Activated CD4-positive, CD25-positive, alpha-beta regulatory T cell treated with anti-CD3 and anti-CD28 coated beads, Interleukin-2, amount 50 U/mL, for 24 hours (primary cell): ENCODE measurements around the gene TSHZ2.

ENCODE experiments used
- ATAC-seq, 2 donors: fragments of 150-1000 bp; cut with Tn5 transposase; one replicate each; pipeline ENCODE4 v1.10.0; 2021; ENCODE audit warnings: mild to moderate bottlenecking in 1 of 2, moderate library complexity in 1 of 2

Gene TSHZ2

DNA sequence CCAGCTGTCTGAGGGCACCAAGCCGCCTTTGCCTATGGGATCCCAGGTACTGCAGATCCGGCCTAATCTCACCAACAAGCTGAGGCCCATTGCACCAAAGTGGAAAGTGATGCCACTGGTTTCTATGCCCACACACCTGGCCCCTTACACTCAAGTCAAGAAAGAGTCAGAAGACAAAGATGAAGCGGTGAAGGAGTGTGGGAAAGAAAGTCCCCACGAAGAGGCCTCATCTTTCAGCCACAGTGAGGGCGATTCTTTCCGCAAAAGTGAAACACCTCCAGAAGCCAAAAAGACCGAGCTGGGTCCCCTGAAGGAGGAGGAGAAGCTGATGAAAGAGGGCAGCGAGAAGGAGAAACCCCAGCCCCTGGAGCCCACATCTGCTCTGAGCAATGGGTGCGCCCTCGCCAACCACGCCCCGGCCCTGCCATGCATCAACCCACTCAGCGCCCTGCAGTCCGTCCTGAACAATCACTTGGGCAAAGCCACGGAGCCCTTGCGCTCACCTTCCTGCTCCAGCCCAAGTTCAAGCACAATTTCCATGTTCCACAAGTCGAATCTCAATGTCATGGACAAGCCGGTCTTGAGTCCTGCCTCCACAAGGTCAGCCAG, 283.0 kb downstream of the TSHZ2 start:
- ATAC-seq = no peak

GRCh38 chr20:53258741-53259140, 286.6 kb downstream of the TSHZ2 start:
- ATAC-seq = no peak

GRCh38 chr20:53260168-53260567, 288.0 kb downstream of the TSHZ2 start:
- ATAC-seq = no peak

DNA sequence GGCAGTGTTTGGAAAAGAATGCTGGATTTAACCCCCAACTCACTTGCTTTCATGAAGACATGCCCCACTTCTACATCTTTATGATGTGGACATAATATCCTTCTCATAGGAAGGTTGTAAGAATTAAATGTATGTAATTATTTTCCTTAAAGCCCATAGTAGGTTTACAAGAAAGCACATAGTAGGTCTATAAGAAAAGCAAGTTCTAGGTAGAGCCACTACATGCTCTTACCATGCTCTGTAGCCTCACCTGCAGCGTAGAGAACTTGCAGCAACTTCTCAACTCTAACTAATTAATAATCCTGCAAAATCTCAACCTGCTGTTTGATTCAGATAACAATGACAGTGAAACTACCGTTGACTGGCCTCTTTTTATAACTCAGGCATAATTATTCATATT, 288.4 kb downstream of the TSHZ2 start:
- ATAC-seq = no peak

GRCh38 chr20:53262365-53262764, 290.2 kb downstream of the TSHZ2 start:
- no peak for ATAC-seq

GRCh38 chr20:53263554-53264438, 291.6 kb downstream of the TSHZ2 start:
- ATAC-seq = no peak

GRCh38 chr20:53264604-53265003, 292.4 kb downstream of the TSHZ2 start:
- no peak for ATAC-seq

DNA sequence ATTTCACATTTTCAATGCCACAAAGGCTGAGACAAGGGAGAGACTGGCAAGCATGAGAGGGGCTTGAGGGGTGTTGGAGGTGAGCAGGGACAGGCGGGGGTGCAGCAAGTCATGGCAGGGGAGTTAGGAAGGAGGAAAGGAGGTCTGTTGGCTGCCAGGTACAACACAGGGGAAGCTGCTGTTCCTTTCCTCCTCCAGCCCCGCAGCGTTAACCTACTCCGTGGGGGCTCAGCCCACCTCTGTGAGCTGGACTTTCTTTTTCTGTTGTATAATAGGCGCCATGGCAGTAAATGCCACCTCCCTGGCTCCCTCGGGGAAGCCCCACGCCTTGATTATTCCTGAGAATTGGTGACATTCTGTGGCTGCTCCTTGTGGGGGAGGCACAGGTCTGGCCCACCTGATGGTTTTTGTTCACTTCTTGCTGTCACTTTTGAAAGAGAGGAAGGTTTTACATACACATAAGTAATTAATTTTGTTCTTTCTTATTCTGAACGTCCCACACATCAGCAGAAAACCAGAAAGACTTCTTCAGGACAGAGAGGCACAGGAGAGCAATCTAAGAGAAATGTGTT, 293.2 kb downstream of the TSHZ2 start:
- ATAC-seq = no peak

DNA sequence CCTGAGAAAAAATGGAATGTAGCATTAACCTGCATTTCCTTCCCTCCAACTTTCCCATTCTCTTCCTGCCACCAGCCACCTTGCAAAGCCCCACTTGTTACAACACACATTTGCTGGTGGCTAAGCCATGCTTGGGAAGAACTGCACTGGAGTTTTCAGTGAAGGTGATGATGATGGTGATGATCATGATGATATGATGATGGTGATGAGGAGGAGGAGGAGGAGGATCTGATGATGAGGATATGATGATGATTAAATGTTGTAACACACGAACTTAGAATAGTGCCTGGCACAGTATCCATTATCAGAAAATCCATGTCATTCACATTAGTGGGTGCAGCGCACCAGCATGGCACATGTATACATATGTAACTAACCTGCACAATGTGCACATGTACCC, 297.2 kb downstream of the TSHZ2 start:
- no peak for ATAC-seq

- no peak for ATAC-seq
These were observed 298.7 kb downstream of the TSHZ2 start for GRCh38 chr20:53270792-53271375.

GRCh38 chr20:53274365-53274764, 302.2 kb downstream of the TSHZ2 start:
- ATAC-seq = no peak

GRCh38 chr20:53274807-53275206, 302.6 kb downstream of the TSHZ2 start:
- no peak for ATAC-seq

GRCh38 chr20:53276143-53276542, 304.0 kb downstream of the TSHZ2 start:
- no peak for ATAC-seq

GRCh38 chr20:53278555-53278954, 306.4 kb downstream of the TSHZ2 start:
- ATAC-seq = no peak

DNA sequence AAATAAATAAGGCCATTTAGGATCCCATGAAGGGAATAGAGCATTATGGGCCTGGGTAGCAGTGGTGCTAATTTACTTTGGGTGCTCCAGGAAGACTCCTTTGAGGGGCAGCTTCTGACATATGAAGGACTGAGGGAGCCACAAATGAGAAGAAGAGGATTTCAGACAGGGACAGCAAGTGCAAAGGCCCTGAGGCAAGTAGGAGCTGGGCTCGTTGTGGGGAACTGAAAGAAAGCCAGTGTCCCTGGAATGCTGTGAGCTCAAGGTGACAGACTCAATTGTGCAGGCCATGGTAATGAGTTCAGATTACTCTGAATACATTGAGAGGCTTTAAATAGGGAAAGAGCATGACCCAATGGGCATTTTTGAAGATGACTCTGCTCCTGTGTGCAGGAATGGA, 307.6 kb downstream of the TSHZ2 start:
- no peak for ATAC-seq

GRCh38 chr20:53281557-53282117, 309.5 kb downstream of the TSHZ2 start:
- no peak for ATAC-seq

DNA sequence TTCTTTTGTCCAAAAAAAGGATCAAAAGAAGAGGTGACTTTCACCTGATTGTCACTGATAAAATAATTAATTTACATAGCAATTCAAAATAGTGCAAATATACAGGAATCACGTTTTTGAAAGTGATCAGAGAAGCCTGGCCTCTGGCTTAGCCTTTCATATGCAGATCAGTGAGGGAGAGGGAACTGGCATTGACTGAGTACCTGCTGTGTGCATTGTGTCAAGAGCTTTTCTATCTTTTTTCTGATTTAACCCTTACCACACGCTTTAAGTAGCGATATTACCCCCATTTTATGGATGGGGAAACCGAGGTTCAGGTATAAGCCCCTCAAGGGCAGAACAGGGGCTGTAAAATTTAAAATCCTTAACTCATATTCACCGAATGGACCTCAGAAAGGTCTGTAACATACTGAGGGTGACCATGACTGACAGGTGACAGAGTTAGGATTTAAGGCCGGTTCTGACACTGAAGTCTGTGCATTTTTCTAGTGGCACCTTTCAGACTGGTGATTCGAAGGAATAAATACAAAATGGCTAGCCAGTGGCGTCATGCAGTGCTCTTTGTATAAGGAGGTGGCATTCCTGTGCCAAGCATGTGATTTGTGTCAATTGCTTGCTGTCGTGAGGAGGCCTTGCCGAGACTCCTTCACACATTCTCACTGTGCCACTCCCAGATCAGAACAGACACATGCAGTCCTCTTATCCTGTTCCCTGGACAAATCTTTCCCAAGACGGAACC, 310.2 kb downstream of the TSHZ2 start:
- no peak for ATAC-seq

DNA sequence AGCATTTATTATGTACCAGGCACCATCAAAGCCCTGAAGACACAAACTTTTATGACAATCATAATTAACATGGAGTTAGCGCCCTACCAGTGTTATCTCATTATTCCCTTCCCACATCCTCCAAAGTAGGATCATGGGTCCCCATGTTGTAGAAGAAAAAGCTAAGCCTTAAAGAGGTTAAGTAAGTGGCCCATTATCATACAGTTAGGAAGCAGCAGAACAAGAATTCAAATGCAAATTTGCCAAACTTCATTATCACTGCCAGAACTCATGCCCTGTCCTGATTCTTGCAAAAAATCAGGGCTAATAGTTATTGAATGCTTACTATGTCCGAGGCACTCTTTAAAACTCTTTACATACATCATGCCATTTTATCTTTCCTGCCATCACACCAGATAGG, 310.9 kb downstream of the TSHZ2 start:
- no peak for ATAC-seq

- ATAC-seq = no peak
These were observed 311.4 kb downstream of the TSHZ2 start for GRCh38 chr20:53283597-53283996.

DNA sequence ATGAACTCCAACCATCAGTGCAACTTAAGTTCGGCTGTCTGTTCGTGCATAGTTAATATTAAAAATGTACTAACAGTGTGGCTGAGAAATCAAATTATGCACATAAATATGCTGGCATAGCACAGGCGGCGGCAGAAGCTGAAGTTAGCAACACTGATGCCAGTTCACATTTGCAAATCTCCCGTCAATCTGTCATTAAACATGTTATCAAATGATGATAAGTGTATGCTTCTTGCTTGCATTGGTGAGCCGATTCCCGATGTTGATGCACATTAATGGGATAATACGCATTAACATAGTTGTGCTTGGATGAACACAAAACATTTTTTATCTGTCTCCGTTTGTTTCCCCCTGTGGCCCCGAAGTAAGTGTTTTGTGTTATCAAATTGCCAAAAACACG, 312.1 kb downstream of the TSHZ2 start:
- ATAC-seq = no peak

GRCh38 chr20:53284696-53285095, 312.5 kb downstream of the TSHZ2 start:
- ATAC-seq = no peak

DNA sequence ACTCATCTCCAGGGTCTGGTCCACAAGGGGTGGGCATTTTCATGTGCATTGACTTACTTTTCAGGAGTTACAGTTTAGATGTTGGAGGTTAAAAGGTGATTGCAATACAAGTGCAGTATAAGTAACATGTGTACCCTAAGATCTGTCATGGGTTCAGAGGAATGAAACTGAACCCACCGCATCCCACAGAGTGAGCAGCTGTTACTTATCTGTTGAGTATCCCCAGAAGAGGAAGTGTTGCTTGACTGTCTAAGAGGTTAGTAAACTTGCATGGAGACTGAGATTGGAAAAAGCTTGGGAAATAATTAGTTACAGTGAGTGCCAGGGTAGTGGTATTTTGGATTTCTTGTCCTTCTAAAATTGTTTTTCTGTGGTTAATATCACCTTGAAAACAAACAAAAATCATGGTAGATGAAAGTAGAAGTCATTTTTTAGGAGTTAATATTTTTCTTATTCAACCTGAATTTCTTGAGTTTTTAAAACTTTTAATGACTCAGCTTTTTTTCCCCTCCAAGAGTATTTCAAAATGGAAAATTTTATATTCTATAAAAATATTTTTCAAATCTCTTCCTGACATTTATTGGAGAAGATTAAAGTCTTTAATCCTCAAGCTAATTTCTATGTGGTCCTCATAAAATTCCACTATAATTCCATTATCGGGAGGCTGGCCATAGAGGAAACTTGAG, 315.3 kb downstream of the TSHZ2 start:
- no peak for ATAC-seq
